Fibroblast of skin of abdomen (primary cell): ENCODE data around the gene NXPH3.
"Not testable (repeated sequence)": the region's sequence is repeated elsewhere in the genome, so short reads cannot be mapped to it uniquely, and the experiment has no call there.

Source experiments
- DNase-seq: peaks from one replicate; pipeline ENCODE4 v3.0.0-alpha.2; 2013

NXPH3 gene

DNA sequence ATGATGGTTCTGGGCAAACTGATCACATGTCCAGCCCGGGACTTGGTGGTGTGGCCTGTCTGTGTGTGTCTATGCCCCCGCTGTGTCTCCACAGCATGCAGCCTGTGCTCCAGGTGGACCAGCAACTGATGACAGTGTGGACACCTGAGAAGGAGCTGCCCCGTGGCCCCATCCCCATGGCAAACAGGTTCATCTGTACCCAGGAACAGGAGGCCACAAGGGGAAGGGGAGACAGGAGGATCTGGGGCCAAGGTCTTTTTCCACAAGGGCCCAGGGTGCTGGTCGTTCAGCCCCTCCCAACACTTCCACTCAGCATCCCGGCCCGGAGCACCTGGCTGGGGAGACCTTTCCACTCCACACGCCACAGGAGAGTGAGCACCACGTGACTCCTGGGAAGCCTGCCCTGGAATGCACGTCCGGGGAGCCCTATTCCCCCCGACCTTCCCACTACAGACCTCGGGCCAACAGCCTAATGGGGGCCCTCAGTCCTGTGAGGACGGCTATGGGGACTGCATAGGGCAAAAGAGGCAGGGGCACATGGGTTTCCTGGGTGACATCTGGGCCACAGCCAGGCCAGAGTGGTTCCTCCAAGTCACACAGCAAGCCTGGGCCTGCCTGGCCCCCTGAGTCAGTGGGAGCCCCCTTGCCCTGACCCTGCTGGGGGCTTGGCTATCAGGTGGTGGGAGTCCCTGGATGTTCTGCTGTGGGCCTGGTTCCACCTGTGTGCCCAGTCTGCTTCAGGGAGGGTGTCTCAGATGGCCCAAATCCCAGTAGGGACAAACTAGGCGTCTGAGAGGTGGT is 20.8 kb upstream of the NXPH3 start:
- no peak for DNase-seq

DNA sequence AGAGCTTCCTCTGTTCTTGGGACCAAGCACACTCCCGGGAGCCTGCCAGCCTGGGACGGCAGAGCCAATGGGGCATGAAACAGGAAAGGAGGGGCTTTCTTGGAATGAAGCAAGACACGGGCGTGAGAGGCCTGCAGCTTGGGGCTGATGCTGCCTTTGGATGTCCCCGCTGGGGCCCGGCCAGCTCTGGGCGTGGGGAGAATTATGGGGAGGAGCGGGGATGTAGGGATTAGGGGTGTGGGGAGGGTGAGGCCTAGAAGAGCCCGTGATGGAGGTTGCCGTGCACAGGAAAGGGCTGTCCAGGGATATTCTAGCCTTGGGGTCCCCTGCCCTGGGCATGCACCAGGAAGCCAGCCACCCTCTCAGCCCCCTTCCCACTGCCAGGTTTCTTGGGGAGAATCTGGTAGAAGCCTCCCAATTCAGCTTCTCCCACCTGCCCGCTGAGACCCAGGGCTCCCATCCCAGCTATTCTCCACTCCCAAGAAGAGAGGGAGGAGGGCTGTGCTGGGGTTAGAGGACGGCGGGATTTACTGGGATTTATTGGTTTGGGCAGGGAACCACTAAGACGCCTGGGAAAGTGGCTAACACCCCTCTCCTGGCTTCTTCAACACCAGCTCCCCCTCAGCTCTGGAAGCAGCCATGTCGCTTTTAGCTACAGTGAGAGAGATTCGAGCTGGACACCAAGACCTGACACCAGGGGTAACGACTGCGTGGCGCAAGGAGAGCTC is 20.0 kb upstream of the NXPH3 start:
- no peak for DNase-seq

- DNase-seq, result peak; percentile 63
These were observed 19.3 kb upstream of the NXPH3 start for GRCh38 chr17:49556223-49556943.

- peak; percentile 27 for DNase-seq
These were observed 18.2 kb upstream of the NXPH3 start for GRCh38 chr17:49557312-49558024.

DNA sequence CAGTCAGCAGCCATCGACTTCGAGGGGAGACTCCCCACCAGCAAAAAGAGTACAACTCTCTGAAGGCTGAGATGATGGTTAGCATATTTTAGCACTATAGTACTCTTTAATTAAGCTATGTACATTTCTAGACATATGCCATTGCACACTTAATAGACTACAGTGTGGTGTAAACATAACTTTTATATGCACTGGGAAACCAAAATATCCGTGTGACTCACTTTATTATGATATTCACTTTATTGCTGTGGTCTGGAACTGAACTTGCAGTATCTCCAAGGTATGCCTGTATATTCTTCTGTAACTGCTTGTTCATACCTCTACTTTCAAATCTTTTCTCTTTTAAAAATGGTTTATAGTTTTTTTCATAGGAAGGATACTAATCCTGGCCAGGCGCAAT is 11.0 kb upstream of the NXPH3 start:
- no peak for DNase-seq

- DNase-seq, result no peak
These were observed 9.7 kb upstream of the NXPH3 start for GRCh38 chr17:49565948-49566491.

- no peak for DNase-seq
These were observed 9.0 kb upstream of the NXPH3 start for GRCh38 chr17:49566668-49567071.

GRCh38 chr17:49567104-49567521 is 8.6 kb upstream of the NXPH3 start:
- no peak for DNase-seq

DNA sequence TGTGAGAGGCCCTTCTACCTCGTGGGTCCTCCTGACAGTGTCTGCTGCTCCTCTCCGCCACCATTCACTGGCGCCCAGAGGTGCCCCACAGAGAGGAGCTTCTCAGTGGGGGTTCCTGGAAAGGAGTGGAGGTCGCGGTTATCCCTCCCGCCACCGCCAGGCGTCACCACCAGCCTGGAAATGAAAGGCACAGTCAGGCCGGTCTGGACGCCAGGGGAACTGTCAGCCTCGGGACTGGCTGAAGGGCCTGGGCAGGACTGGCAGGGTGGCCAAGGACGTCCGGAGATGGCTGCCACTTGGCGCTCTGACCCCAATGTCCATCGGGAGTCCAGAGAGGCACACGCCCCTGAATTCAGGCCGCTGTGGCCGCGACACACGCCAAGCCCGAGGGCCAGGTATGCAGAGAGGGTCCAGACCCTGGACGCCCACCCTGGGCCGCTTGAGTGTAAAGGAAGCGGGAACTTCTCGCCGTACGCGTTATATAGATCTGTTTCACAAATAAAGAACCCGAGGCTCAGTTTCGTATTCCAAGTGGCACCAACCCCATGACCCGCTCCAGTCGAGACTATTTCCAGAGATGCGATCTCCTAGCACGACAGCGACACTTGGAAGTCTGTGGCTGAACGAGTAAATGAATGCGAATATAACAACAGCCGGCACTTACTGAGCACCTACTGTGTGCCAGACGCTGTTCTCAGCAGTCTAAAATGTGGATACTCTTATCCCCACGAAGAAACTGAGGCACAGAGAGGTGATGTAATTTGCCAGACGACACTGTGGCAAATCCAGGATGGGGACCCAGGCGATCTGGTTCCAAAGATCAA is 7.6 kb upstream of the NXPH3 start:
- peak; percentile 68 for DNase-seq

- DNase-seq, result not testable (repeated sequence)
These were observed 7.0 kb upstream of the NXPH3 start for GRCh38 chr17:49568695-49569047.

DNA sequence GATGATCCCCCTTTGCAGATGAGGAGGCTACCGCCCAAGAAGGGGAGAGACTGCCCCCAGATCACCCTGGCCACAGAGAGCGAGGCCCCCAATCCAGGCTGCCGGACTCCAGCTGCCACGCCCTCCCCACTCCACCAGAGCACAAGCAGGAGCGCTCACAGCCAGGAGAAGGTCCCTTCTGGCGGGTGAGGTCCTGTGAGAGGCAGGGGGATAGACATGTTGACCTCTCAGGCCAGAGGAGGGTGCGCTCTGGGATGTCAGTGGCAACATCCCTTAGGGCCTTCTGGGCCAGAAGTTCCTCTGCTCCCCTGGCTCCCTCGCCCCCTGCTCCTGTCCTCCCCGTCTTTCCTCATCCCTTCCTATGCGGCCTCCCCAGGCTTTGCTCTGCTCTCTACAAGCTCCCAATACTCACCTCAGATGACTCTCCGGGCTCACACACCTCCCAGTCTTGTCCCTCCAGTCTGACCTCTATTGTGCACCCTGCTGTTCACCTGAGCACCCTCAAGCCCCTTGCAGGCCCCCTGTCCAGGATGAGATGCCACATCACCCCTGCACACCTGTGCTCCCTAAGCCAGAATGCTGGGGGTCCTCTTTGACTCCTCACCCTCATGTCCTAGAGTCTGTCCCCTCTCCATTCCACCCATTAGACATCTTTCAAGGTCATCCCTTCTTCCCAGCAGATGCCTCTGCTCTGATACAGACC is 5.0 kb upstream of the NXPH3 start:
- no peak for DNase-seq

DNA sequence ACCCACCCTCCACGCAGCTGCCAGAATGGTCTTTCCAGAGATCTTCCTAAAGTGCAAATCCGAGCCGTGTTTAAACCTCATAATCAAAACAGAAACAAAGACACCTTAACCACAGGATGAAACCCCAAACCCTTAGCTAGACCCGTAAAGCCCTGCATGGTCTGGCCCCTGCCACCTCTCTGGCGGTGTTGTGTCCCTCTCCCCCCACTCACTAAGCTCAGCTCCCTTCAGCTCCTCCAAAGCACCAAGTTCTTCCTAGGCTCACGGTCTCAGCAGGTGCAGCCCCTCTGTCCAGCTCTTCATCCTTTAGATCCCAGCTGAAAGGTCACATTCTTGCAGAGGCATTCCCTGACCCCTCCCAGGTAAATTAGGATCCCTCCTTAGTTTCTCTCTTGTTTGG is 4.4 kb upstream of the NXPH3 start:
- DNase-seq, result no peak

DNA sequence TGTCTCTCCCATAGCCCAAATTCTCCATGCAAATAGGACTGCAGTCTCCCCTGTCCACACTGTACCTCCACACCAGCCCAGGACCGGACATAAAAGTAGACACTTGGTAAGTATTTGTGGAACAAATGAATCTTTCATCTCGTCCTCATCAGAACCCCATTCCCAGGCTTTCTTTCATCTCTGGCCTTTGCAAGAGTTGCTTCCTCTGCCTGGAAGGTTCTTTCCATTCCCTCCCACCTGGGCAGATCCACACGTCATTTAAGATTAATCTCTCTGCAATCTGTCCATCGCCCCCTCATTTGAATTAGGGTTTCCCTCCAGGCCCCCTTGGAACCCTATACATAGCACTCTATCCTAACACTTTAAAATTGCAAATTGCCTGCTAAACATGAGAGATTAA is 3.9 kb upstream of the NXPH3 start:
- DNase-seq, result no peak

DNA sequence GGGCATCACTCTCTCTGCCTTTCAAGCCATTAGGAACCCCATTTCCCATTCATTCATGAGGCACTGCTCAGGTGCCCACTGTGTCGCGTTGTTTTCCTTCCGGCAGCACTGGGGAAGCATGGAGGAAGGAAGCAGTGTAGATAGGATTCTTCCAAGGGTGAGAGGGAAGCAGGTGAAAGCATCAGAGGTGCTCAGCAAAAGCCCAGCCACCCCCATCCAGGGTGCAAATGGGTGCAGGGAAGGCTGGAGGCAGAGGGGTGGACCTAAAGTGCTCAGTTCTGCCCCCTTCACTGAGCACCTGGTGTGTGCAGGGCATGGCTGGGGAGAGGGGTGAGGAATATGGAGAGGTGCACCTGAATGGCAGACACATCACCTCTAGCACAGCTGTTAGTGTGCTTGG is 3.4 kb upstream of the NXPH3 start:
- DNase-seq, result no peak

- DNase-seq, result no peak
These were observed 2.8 kb upstream of the NXPH3 start for GRCh38 chr17:49572806-49573420.

- no peak for DNase-seq
These were observed 2.0 kb upstream of the NXPH3 start for GRCh38 chr17:49573510-49574322.

- DNase-seq, result no peak
These were observed 1.3 kb upstream of the NXPH3 start for GRCh38 chr17:49574323-49574781.

DNA sequence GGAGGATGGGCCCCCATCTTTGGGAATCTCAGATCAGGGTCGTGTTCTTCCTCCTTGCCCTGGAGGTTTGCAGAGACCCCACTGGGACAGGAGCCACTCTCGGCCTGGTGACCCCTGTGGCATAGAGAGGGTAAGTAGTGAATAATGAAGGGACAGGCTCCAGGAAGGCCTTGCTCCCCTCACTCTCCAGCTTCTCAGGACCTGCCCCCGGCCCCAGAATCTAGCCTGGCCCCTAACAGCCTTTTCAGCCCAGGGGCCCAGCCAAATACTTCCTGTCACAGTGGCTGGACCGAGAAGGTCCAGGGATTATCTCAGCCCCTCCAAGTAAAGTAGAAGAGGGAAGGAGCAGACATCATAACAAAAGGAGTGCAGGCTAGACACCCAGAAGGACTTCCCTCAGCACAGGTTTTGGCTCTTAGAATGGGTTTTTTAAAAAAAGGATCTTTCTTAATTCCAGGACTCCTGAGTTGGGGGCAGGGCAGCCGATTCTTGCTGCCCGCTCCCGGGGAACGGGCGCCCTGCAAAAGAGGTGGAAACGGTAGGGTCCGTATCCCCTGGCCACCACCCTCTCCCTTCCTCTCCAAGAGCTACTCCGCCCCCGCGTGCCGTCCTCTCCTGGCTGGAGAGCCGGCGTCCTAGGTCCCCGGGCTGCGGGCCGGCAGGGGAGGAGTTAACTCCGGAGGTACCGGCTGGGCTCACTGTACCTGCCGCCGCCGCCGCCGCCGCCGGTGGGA is 559 bp upstream of the NXPH3 start:
- no peak for DNase-seq
